EH (cell line): ENCODE measurements around the gene ERI3.

ENCODE experiments used
- DNase-seq: peaks from one replicate; pipeline ENCODE4 v3.0.0-alpha.2; 2015; ENCODE audit warnings: low read depth

The ERI3 gene

GRCh38 chr1:44315521-44315920 lies 39.5 kb downstream of the ERI3 start:
- DNase-seq = no peak

GRCh38 chr1:44314452-44314851 lies 40.6 kb downstream of the ERI3 start:
- DNase-seq = no peak

- no peak for DNase-seq
Measured at GRCh38 chr1:44313265-44313918, 41.7 kb downstream of the ERI3 start.

GRCh38 chr1:44312399-44313196 lies 42.5 kb downstream of the ERI3 start:
- no peak for DNase-seq

GRCh38 chr1:44310006-44310405 lies 45.1 kb downstream of the ERI3 start:
- no peak for DNase-seq

GRCh38 chr1:44305962-44306422 lies 49.1 kb downstream of the ERI3 start:
- DNase-seq = no peak

GRCh38 chr1:44303532-44303931 lies 51.5 kb downstream of the ERI3 start:
- DNase-seq = no peak

GRCh38 chr1:44302541-44302940 lies 52.5 kb downstream of the ERI3 start:
- no peak for DNase-seq

GRCh38 chr1:44301442-44301841 lies 53.6 kb downstream of the ERI3 start:
- DNase-seq = peak; percentile 13

- DNase-seq = no peak
Measured at GRCh38 chr1:44300852-44301251, 54.2 kb downstream of the ERI3 start.

- DNase-seq = no peak
Measured at GRCh38 chr1:44297695-44298400, 57.2 kb downstream of the ERI3 start.

- DNase-seq = no peak
Measured at GRCh38 chr1:44296806-44297205, 58.3 kb downstream of the ERI3 start.

GRCh38 chr1:44296086-44296485 lies 59.0 kb downstream of the ERI3 start:
- no peak for DNase-seq

- DNase-seq = peak; percentile 94
Measured at GRCh38 chr1:44294588-44295007, 60.5 kb downstream of the ERI3 start.

GRCh38 chr1:44293761-44294315 lies 61.2 kb downstream of the ERI3 start:
- no peak for DNase-seq

- DNase-seq = no peak
Measured at GRCh38 chr1:44292651-44293050, 62.4 kb downstream of the ERI3 start.

- DNase-seq = no peak
Measured at GRCh38 chr1:44290250-44291094, 64.6 kb downstream of the ERI3 start.

- DNase-seq = no peak
Measured at GRCh38 chr1:44289530-44289929, 65.5 kb downstream of the ERI3 start.

- no peak for DNase-seq
Measured at GRCh38 chr1:44288883-44289282, 66.2 kb downstream of the ERI3 start.

GRCh38 chr1:44284184-44284583 lies 70.9 kb downstream of the ERI3 start:
- DNase-seq = no peak

- no peak for DNase-seq
Measured at GRCh38 chr1:44283524-44284173, 71.4 kb downstream of the ERI3 start.
